Motor neuron (in vitro differentiated cells): ENCODE results near the gene MTNR1B. TPM values are rescaled to one million over a fixed set of nuclear protein-coding genes. Genes with fewer than 3 reads are reported as not detected.

Experiments used
- ATAC-seq, 8 experiments: fragments of 200-7000 bp; cut with Tn5 transposase; replicated peaks in 6 of 8; 2 replicates each; pipeline ENCODE4 v1.8.0; 2021; ENCODE audit warnings: mild to moderate bottlenecking in 8 of 8, moderate library complexity in 8 of 8
- H3K27ac ChIP-seq, 2 donors: fragments of 250-450 bp; sonication (Bioruptor Pico); 2 replicates each; pipeline ENCODE4 v1.9.0; 2021; ENCODE audit warnings: antibody characterized with exemption in 2 of 2, mild to moderate bottlenecking in 2 of 2, moderate library complexity in 1 of 2
- H3K4me1 ChIP-seq, 2 donors: fragments of 250-450 bp; sonication (Bioruptor Pico); replicated peaks in 1 of 2; 2 replicates each; pipeline ENCODE4 v1.6.1; 2021; ENCODE audit warnings: antibody characterized with exemption in 2 of 2, mild to moderate bottlenecking in 2 of 2, moderate library complexity in 1 of 2
- H3K4me3 ChIP-seq, 5 donors: fragments of 250-450 bp; sonication (Bioruptor Pico); 2 replicates each; pipeline ENCODE4 v1.9.0; 2021; ENCODE audit warnings: antibody characterized with exemption in 5 of 5, mild to moderate bottlenecking in 5 of 5, moderate library complexity in 4 of 5
- WGBS, 10 experiments: fragments of 450-650 bp; shearing (Covaris generic); methylation state at CpG; one replicate each; pipeline ENCODE4 v1.0.0; 2022; 5-methylcytosine and 5-hydroxymethylcytosine counted together
- in situ Hi-C, 9 experiments: fragments of 400-800 bp; cut with MboI; loops; one replicate each; pipeline ENCODE4 v1.15.0; 2021; ENCODE audit warnings: low sequenced_read_pairs in 9 of 9, low pct_unique_long_range_greater_than_20kb in 2 of 9; ENCODE audit not compliant: unreplicated experiment in 9 of 9
- total RNA-seq, 8 experiments: library from RNA; unstranded; fragments of 300-600 nt; gene quantifications; 2 replicates each; pipeline versions ENCODE4 v1.2.3 to v1.2.4, GENCODE V29; 2022

The MTNR1B gene
- total RNA-seq, 8 experiments from 2014 or later = 0.11 to 1.00 (median 0.23) TPM; not detected in 3

GRCh38 chr11:93024369-93024768 lies 54.9 kb downstream of the MTNR1B start:
- Histone ChIP-seq H3K4me3 (no peak overlapping the region), H3K4me1 (peaks cover 13 to 16% of the 10 kb centered on the region in 2 donors), H3K27ac (no peak overlapping the region)
- WGBS, 10 experiments = 0 to 100% (median 0%) methylated on average over 1 of the region's 1 CpG; no CpG with 5 or more reads in 7 of the 10 experiments
- in situ Hi-C loops = no loop called here
- ATAC-seq = peak in 2 of 8 experiments; percentile 21 to 60

GRCh38 chr11:93025558-93026255 lies 56.3 kb downstream of the MTNR1B start:
- peak in 2 of 8 experiments; percentile 27 to 30 for ATAC-seq
- in situ Hi-C loops = no loop called here
- H3K27ac ChIP-seq = no peak overlapping the region
- H3K4me1 ChIP-seq = peaks cover 6 to 10% of the 10 kb centered on the region in 2 donors
- H3K4me3 ChIP-seq = no peak overlapping the region
- WGBS, 10 experiments = 0 to 80% (median 60%) methylated on average over 1 to 3 of the region's 3 CpGs; no CpG with 5 or more reads in 1 of the 10 experiments

GRCh38 chr11:93028960-93029522 lies 59.6 kb downstream of the MTNR1B start:
- H3K4me1 ChIP-seq = peaks cover 0 to 6% of the 10 kb centered on the region in 2 donors
- H3K27ac ChIP-seq = no peak overlapping the region
- WGBS, 10 experiments = 34 to 100% (median 81%) methylated on average over 1 to 6 of the region's 6 CpGs
- in situ Hi-C loops = no loop called here
- H3K4me3 ChIP-seq = no peak overlapping the region
- peak in 6 of 8 experiments; percentile 26 to 80 (median 50) for ATAC-seq

GRCh38 chr11:93031386-93031785 lies 61.9 kb downstream of the MTNR1B start:
- WGBS, 10 experiments = 59 to 100% (median 87%) methylated on average over 1 to 6 of the region's 8 CpGs; no CpG with 5 or more reads in 3 of the 10 experiments
- peak in 1 of 8 experiments; percentile 44 for ATAC-seq
- no peaks in the 10 kb centered on the region for H3K4me1 ChIP-seq
- H3K27ac ChIP-seq = no peak overlapping the region
- no peak overlapping the region for H3K4me3 ChIP-seq
- in situ Hi-C loops = no loop called here

Other genes starting within 250 kb of the MTNR1B start
- gene SLC36A4, start 228.3 kb downstream of the MTNR1B start, total RNA-seq = 10 to 100 TPM in 7 of 8 experiments, 1 to 10 TPM in 1; 6.9 to 22.1 (median 18.1) TPM